Measurements from ENCODE around the gene SF3B6.
"Not testable (repeated sequence)": the region's sequence is repeated elsewhere in the genome, so short reads cannot be mapped to it uniquely, and the experiment has no call there.

Gene SF3B6

DNA sequence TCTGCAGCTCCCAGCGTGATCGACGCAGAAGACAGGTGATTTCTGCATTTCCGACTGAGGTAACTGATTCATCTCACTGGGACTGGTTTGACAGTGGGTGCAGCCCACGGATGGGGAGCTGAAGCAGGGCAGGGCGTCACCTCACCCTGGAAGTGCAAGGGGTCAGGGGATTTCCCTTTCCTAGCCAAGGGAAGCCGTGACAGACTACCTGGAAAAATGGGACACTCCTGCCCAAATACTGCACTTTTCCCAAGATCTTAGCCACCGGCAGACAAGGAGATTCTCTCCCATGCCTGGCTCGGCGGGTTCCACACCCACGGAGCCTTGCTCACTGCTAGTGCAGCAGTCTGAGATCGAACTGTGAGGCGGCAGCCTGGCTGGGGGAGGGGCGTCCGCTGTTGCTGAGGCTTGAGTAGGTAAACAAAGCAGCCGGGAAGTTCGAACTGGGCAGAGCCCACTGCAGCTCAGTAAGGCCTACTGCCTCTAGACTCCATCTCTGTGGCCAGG, 19.1 kb upstream of the SF3B6 start:
- not testable (repeated sequence) for DNase-seq (ENCODE audit: low spot score); H3K36me3 ChIP-seq (replicated peaks in 1 of 2; ENCODE audit: control insufficient read depth in 2 of 2, insufficient read depth in 2 of 2, low read length in 2 of 2); H4K91ac ChIP-seq (ENCODE audit: low read depth, low read length, poor library complexity); H2BK120ac ChIP-seq (ENCODE audit: low read depth, low read length); H3K9ac ChIP-seq (ENCODE audit: low read depth, low read length, poor library complexity); H3K4me3 ChIP-seq (ENCODE audit: low read length in 2 of 2); H3K27ac ChIP-seq (replicated peaks; ENCODE audit: low read length); H2BK12ac ChIP-seq (ENCODE audit: low read length); H3K79me1 ChIP-seq (ENCODE audit: low read depth, low read length); H3K14ac ChIP-seq (ENCODE audit: low read length); H2BK5ac ChIP-seq (ENCODE audit: low read length); H3K18ac ChIP-seq (ENCODE audit: low read length); H3K23ac ChIP-seq (ENCODE audit: low read depth, low read length, poor library complexity); H3K4me1 ChIP-seq (ENCODE audit: control insufficient read depth in 2 of 2, insufficient read depth in 1 of 2, low read depth in 1 of 2, low read length in 2 of 2); H3K9me3 ChIP-seq (replicated peaks in 1 of 2; ENCODE audit: control insufficient read depth in 2 of 2, insufficient read depth in 1 of 2, low read depth in 1 of 2, low read length in 2 of 2); H3K4ac ChIP-seq (ENCODE audit: low read length); H4K8ac ChIP-seq (ENCODE audit: low read depth, low read length); H2AK5ac ChIP-seq (ENCODE audit: low read depth, low read length); H3K27me3 ChIP-seq (ENCODE audit: control insufficient read depth in 3 of 3, insufficient read depth in 3 of 3, low read depth in 1 of 3, low read length in 3 of 3); H3K4me2 ChIP-seq (ENCODE audit: insufficient read depth, low read length, poor library complexity, severe bottlenecking); H2BK15ac ChIP-seq (ENCODE audit: low read length)
- peak overlapping the region; percentile 61 for H2AFZ ChIP-seq (ENCODE audit: low read length)
- no CpG with 5 or more reads among the region's 17 CpGs for WGBS, 2 donors (ENCODE audit: extremely low coverage in 2 of 2, insufficient read length in 2 of 2, insufficient replicate concordance in 1 of 2)

DNA sequence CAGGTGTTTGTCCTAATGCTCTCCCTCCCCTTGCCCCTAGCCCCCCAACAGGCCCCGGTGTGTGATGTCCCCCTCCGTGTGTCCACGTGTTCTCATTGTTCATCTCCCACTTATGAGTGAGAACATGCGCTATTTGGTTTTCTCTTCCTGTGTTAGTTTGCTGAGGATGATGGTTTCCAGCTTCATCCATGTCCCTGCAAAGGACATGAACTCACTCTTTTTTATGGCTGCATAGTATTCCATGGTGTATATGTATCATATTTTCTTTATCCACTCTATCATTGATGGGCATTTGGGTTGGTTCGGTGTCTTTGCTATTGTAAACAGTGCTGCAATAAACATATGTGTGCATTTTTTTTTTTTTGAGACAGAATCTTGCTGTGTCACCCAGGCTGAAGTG, 17.1 kb upstream of the SF3B6 start:
- H4K91ac ChIP-seq (ENCODE audit: low read depth, low read length, poor library complexity); H3K4me2 ChIP-seq (ENCODE audit: insufficient read depth, low read length, poor library complexity, severe bottlenecking); H3K14ac ChIP-seq (ENCODE audit: low read length); H3K27ac ChIP-seq (replicated peaks; ENCODE audit: low read length); H2BK5ac ChIP-seq (ENCODE audit: low read length); DNase-seq (ENCODE audit: low spot score); H3K27me3 ChIP-seq (ENCODE audit: control insufficient read depth in 3 of 3, insufficient read depth in 3 of 3, low read depth in 1 of 3, low read length in 3 of 3); H3K79me1 ChIP-seq (ENCODE audit: low read depth, low read length); H2BK15ac ChIP-seq (ENCODE audit: low read length); H2BK12ac ChIP-seq (ENCODE audit: low read length); H3K9me3 ChIP-seq (replicated peaks in 1 of 2; ENCODE audit: control insufficient read depth in 2 of 2, insufficient read depth in 1 of 2, low read depth in 1 of 2, low read length in 2 of 2); H2BK120ac ChIP-seq (ENCODE audit: low read depth, low read length); H3K4me3 ChIP-seq (ENCODE audit: low read length in 2 of 2); H3K4ac ChIP-seq (ENCODE audit: low read length); H3K9ac ChIP-seq (ENCODE audit: low read depth, low read length, poor library complexity); H3K4me1 ChIP-seq (ENCODE audit: control insufficient read depth in 2 of 2, insufficient read depth in 1 of 2, low read depth in 1 of 2, low read length in 2 of 2); H3K23ac ChIP-seq (ENCODE audit: low read depth, low read length, poor library complexity); H2AFZ ChIP-seq (ENCODE audit: low read length); H3K36me3 ChIP-seq (replicated peaks in 1 of 2; ENCODE audit: control insufficient read depth in 2 of 2, insufficient read depth in 2 of 2, low read length in 2 of 2); H2AK5ac ChIP-seq (ENCODE audit: low read depth, low read length); H3K18ac ChIP-seq (ENCODE audit: low read length); H4K8ac ChIP-seq (ENCODE audit: low read depth, low read length): not testable (repeated sequence)
- no CpG with 5 or more reads among the region's 5 CpGs for WGBS, 2 donors (ENCODE audit: extremely low coverage in 2 of 2, insufficient read length in 2 of 2, insufficient replicate concordance in 1 of 2)

DNA sequence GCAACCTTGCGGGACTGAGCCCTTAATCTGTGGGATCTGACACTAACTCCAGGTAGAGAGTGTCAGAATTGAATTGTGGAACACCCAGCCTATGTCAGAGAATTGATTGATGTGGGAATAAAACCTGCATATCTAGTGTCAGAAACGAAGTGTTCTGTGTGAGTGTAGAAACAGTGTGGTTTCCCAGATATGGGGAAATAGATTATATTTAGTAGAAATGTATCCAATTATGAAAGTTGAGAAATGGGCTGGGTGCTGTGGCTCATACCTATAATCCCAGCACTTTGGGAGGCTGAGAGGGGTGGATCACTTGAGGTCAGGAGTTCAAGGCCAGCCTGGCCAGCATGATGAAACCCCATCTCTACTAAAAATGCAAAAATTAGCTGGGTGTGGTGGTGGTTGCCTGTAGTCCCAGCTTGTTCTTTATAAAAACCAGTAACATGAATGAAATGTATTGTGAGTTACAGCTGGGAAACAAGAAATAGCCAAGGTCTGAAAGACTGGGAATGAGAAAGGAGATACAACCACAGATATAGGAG, 12.8 kb upstream of the SF3B6 start:
- no peak overlapping the region for H3K4me2 ChIP-seq (ENCODE audit: insufficient read depth, low read length, poor library complexity, severe bottlenecking)
- H3K27ac ChIP-seq (replicated peaks; ENCODE audit: low read length), result no peak overlapping the region
- H3K79me1 ChIP-seq (ENCODE audit: low read depth, low read length), result no peaks in the 10 kb centered on the region
- H3K9ac ChIP-seq (ENCODE audit: low read depth, low read length, poor library complexity), result no peak overlapping the region
- no peak overlapping the region for H2BK5ac ChIP-seq (ENCODE audit: low read length)
- H2AFZ ChIP-seq (ENCODE audit: low read length), result no peak overlapping the region
- no peak overlapping the region for H4K8ac ChIP-seq (ENCODE audit: low read depth, low read length)
- no peak for DNase-seq (ENCODE audit: low spot score)
- no peak overlapping the region for H3K23ac ChIP-seq (ENCODE audit: low read depth, low read length, poor library complexity)
- H3K36me3 ChIP-seq (replicated peaks in 1 of 2; ENCODE audit: control insufficient read depth in 2 of 2, insufficient read depth in 2 of 2, low read length in 2 of 2), result no peaks in the 10 kb centered on the region
- H3K18ac ChIP-seq (ENCODE audit: low read length), result no peak overlapping the region
- no peak overlapping the region for H3K4ac ChIP-seq (ENCODE audit: low read length)
- H3K14ac ChIP-seq (ENCODE audit: low read length), result no peak overlapping the region
- no peak overlapping the region for H2BK15ac ChIP-seq (ENCODE audit: low read length)
- H3K9me3 ChIP-seq (replicated peaks in 1 of 2; ENCODE audit: control insufficient read depth in 2 of 2, insufficient read depth in 1 of 2, low read depth in 1 of 2, low read length in 2 of 2), result no peaks in the 10 kb centered on the region
- H3K4me1 ChIP-seq (ENCODE audit: control insufficient read depth in 2 of 2, insufficient read depth in 1 of 2, low read depth in 1 of 2, low read length in 2 of 2), result peaks cover 0 to 5% of the 10 kb centered on the region in 2 donors
- no peak overlapping the region for H2BK120ac ChIP-seq (ENCODE audit: low read depth, low read length)
- no peak overlapping the region for H4K91ac ChIP-seq (ENCODE audit: low read depth, low read length, poor library complexity)
- no CpG with 5 or more reads among the region's 2 CpGs for WGBS, 2 donors (ENCODE audit: extremely low coverage in 2 of 2, insufficient read length in 2 of 2, insufficient replicate concordance in 1 of 2)
- no peaks in the 10 kb centered on the region for H3K27me3 ChIP-seq (ENCODE audit: control insufficient read depth in 3 of 3, insufficient read depth in 3 of 3, low read depth in 1 of 3, low read length in 3 of 3)
- H2BK12ac ChIP-seq (ENCODE audit: low read length), result no peak overlapping the region
- no peak overlapping the region for H3K4me3 ChIP-seq (ENCODE audit: low read length in 2 of 2)
- H2AK5ac ChIP-seq (ENCODE audit: low read depth, low read length), result no peak overlapping the region

DNA sequence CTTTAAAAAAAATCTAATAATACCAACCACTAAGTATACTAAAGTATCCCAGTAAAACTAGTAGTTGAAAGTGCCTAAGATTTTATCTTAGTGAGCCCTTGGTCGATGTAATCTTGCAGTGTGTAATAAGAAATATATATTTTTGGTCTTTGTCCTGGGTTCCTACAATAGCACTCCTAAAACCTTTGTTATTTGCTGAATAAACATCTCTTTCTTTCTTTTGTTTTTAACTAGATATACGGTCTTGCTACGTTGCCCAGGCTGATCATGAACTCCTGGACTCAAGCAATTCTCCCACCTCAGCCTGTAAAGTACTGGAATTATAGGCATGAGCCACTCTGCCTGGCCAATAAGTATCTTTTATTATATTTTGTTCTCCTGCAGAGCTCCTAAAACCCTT, 10.9 kb upstream of the SF3B6 start:
- WGBS, 2 donors (ENCODE audit: extremely low coverage in 2 of 2, insufficient read length in 2 of 2, insufficient replicate concordance in 1 of 2), result no CpG with 5 or more reads among the region's 3 CpGs
- Histone ChIP-seq H3K18ac (ENCODE audit: low read length) (no peak overlapping the region), H3K4me1 (ENCODE audit: control insufficient read depth in 2 of 2, insufficient read depth in 1 of 2, low read depth in 1 of 2, low read length in 2 of 2) (peaks cover 0 to 8% of the 10 kb centered on the region in 2 donors), H2AK5ac (ENCODE audit: low read depth, low read length) (no peak overlapping the region), H3K23ac (ENCODE audit: low read depth, low read length, poor library complexity) (no peak overlapping the region), H3K27me3 (ENCODE audit: control insufficient read depth in 3 of 3, insufficient read depth in 3 of 3, low read depth in 1 of 3, low read length in 3 of 3) (no peaks in the 10 kb centered on the region), H4K8ac (ENCODE audit: low read depth, low read length) (no peak overlapping the region), H2AFZ (ENCODE audit: low read length) (no peak overlapping the region), H2BK15ac (ENCODE audit: low read length) (no peak overlapping the region), H2BK120ac (ENCODE audit: low read depth, low read length) (no peak overlapping the region), H3K9ac (ENCODE audit: low read depth, low read length, poor library complexity) (no peak overlapping the region), H3K36me3 (replicated peaks in 1 of 2; ENCODE audit: control insufficient read depth in 2 of 2, insufficient read depth in 2 of 2, low read length in 2 of 2) (peaks cover 8 to 14% of the 10 kb centered on the region in 2 donors), H3K4me2 (ENCODE audit: insufficient read depth, low read length, poor library complexity, severe bottlenecking) (no peak overlapping the region), H3K4ac (ENCODE audit: low read length) (no peak overlapping the region), H4K91ac (ENCODE audit: low read depth, low read length, poor library complexity) (no peak overlapping the region), H3K27ac (replicated peaks; ENCODE audit: low read length) (no peak overlapping the region), H2BK12ac (ENCODE audit: low read length) (no peak overlapping the region), H3K4me3 (ENCODE audit: low read length in 2 of 2) (no peak overlapping the region), H3K79me1 (ENCODE audit: low read depth, low read length) (no peaks in the 10 kb centered on the region), H3K14ac (ENCODE audit: low read length) (no peak overlapping the region), H3K9me3 (replicated peaks in 1 of 2; ENCODE audit: control insufficient read depth in 2 of 2, insufficient read depth in 1 of 2, low read depth in 1 of 2, low read length in 2 of 2) (no peaks in the 10 kb centered on the region), H2BK5ac (ENCODE audit: low read length) (no peak overlapping the region)
- no peak for DNase-seq (ENCODE audit: low spot score)
